Measurements from ENCODE around the gene MRPL23.

The MRPL23 gene

DNA sequence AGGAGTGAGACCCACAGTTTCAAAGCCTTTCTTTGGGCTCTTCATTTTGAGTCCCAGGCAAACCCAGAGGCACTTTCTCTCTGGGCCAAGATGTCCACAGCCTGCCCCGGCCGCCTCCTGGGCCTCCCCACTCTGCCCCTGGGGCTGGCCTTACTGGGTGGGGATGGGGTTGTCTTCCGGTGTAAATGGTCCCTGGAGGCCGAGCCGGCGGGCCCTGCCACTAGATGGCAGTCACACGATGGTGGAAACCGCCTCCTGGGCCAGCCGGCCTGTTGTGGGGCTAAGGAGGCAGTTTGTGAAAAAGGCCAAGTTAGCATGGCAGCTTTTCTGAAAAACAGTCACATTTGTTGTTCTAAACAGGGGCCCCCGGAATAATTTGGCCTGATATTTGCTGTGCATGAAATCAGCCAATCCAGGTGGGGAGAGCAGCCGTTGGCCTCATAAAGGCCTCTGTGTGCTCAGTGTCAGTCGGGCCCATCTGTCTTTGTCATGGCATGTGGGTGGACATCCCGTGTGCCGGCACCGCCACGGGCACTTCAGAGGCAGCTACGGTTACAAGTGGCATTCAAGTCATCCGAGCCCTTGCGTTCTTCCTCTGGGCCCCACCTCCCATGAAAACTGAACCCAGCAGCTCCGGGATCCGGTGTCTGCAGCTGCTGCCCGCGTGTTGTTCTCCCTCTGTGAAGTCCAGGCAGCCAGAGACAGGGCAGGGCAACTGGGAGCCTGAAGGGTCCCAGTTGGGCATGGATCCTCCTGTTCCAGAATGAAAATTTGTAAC is 6.5 kb downstream of the MRPL23 start:
- DNase-seq (ENCODE audit: low spot score), result no peak

DNA sequence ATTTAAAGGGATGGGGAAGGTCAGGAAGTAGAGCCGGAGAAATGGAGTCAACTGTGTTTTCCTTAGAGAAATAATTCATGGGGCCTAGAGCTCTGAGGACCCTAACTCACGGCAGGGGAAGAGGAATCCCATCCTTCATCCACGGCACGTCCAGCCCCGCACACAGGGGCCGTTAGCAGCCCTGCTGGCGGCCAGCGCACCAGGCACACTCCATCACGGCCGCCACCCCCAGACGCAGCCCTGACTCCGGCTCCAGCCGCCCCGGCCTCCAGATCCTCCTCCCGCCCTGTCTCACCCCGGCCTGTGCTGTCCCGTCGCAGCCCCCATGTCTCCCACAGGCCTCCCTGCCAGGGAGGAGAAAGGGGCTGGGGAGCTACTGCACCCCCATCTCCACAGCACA is 11.2 kb downstream of the MRPL23 start:
- DNase-seq (ENCODE audit: low spot score), result no peak

DNA sequence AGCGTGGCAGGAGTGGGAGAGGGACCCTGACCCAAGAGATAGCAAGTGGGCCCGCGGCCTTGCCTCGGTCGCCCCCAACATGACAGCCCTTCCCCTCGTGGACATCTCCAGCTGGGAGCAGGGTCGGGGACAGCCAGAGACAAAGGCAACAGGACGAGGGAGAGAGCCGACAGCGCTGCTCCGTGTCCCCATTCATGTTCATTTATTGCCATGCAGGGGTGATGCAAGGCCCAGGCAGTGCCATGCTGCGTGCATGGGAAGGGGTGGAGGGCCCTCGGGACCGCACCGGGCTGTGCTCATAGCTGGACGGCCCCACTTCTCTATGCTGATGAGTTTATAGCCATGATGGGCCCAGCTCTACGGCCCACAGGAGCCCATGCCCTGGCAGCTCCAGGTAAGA is 12.7 kb downstream of the MRPL23 start:
- DNase-seq (ENCODE audit: low spot score), result no peak

DNA sequence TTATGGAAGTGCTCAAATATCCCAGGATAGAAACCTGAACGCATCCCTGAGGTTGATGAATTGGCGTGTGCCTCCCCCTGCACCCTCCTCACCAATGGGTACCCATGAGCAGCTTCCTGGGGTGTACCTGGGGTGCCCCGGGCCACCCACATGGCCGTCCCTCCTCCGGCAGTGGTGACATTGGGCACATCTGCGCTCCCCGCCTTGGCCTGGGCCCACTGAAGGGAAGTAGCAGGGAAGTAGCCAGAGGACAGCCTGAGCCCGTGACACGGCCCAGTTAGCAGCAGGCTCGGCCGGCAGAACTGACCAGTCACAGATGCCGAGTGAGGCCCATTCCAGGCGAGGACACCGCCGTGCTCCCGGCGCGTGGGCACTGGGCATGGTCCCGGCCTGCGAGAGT is 16.7 kb downstream of the MRPL23 start:
- no peak for DNase-seq (ENCODE audit: low spot score)

DNA sequence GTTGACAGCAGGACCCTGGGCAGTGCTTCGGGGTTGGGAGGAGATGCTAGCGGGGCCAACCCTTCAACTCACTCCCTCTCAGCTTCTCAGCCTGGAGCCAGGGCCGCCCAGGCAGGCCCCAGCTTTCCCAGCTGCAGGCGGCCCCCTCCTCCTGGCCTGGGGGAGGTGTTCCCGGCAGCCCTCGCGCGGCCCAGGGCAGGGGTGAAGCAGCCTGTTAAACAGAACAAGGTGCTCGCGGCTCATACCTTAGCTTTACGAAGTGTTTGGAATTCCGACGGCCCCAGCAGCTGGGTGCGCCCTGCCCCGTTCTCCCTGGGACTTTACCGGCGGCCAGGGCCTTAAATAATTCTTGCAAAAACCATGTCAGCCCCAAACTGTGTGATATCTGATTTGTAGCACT is 17.2 kb downstream of the MRPL23 start:
- no peak for DNase-seq (ENCODE audit: low spot score)

DNA sequence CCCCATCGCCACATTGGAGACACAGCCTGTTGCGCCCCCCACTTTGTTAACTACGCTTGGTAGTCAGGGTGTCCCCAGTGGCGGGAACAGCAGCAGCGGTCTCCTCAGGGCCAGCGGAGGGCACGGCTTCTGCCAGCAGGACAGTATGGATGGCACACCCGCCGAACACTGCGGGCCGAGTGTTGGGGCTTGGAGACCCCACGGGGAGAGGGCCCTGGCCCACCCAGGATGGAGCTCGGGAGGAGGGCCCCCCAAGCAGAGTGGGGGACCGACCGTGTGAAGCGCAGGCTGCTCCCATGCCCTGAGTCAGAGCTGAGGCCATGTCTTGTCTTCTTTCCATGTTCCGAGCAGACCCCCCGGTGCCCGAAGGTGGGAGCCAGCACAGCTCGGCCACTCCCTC is 17.8 kb downstream of the MRPL23 start:
- no peak for DNase-seq (ENCODE audit: low spot score)

DNA sequence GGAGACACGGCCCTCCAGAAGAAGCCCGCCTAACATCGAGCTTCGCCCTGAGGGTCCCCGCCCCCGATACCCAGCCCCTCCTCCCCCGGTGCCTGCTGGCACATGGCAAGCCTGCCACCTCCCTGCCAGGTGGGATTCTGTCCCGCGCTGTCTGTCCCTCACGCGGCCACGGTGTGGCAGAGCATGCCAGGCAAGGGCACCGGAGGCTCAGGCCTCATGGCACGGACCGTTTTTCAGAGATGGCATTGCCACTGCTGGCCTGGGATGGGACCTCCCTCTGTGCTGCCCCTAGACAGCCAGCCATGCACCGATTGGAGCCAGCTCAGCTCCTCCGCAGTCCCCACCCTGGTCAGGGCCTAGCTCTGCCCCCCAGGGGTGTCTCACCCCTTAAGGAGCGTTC is 19.4 kb downstream of the MRPL23 start:
- no peak for DNase-seq (ENCODE audit: low spot score)

DNA sequence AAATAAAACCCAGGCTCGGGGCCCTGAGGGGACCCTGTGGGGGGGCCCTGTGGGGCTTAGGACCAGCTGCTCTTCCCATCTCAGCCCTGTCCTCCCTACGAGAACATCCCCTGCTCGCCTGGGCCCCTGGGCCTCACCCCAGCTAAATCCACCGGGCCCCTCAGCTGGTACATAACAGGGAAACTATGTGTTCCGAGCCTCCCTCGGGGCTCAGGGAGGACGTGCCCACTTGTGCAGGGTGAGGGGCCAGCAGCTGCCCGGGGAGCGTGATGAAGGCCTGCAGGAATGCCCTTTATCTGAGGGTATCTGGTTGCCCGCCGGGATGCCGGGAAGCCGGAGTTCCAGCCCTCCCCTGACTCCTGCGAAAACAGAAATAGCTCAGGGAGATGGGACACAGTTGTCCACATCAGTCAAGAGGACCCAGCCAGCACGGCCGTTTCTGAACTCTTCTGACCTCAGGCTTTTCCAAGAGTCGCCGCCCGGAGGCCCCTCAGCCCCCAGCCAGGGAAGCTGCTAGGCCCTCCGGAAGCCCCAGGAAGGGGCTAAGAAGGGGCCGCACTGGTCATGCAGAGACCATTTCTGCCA is 20.6 kb downstream of the MRPL23 start:
- DNase-seq (ENCODE audit: low spot score), result no peak

DNA sequence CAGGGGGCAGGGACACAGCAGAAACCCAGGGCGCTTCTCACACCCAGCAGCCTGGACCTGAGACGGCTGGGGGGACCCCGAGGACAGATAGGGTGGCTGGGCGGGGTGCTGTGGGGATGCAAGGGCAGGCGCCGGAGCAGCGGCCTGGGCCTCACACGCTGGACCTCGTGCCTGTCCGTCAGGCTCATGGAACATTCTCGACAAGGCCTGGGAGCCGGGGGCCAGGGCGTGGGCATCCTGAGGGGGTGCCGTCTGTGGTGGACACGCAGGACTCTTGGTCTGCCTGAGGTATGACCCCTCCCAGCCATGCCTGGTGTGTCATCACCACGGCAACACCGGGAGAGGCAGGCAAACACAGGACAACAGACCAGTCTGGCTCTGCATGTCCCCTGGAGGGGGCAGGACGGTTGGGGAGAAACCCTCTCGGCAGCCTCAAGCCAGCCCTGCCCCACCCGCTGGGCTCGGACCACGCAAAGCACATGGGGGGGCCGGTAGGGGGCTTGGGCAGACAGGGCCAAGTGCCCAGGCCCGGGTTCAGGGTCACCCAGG is 21.4 kb downstream of the MRPL23 start:
- no peak for DNase-seq (ENCODE audit: low spot score)

DNA sequence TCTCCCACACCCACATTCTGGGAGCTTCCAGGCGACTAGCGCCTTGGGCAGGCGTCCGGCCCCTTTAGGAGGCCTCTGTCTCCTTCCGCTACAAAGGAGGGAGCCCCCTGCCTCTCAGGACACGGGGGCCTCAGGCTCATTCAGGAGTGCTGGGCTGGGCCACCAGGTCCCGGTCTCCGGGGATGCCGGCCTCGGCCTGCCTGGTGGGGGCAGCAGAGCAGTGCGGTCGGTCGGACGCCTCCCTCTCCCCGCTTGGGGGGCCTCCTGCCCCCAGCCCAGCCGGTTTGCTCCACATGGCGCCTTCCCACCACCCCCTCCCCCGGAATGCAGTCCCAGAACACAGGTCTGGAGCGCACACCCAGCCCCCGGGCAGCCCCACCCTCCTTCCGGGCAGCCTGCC is 21.9 kb downstream of the MRPL23 start:
- no peak for DNase-seq (ENCODE audit: low spot score)

DNA sequence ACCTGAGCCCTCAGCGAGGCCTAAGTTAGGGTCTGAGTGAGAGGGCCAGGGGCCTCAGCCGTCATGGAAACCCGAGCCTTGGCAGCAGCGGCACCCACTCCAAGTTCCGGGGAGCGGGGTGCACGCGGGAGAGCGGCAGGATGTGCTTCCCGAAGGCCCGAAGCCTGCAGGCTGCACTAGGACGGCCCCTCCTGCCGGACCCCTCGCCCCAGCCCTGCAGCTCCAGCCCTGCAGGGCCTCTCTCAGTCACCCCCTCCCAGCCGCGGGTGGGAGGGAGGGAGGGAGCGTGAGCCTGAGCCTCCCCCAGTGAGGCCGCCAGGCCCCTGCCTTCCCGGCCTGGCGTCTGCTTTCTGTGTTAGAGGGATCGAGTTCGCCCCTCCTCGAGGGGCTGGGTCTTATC is 22.6 kb downstream of the MRPL23 start:
- no peak for DNase-seq (ENCODE audit: low spot score)

DNA sequence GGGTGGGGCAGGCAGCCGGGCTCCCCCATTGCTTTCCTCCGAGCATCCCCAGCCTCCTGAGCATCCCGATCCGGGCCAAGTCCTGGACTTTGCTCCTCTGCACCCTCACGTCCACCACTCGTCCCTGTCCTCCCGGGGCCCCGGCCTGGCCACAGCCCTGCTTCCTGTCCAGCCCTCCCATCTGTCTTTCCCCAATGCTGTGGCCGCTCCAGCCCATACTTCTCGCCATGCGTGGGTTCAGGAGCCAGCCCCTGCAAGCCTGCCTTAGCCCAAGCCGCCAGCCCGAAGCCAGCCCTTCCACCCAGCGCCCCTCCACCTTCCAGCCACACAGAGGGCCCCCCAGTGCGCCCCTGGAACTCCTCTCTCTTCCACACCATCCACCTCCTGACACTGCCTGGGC is 23.8 kb downstream of the MRPL23 start:
- no peak for DNase-seq (ENCODE audit: low spot score)

DNA sequence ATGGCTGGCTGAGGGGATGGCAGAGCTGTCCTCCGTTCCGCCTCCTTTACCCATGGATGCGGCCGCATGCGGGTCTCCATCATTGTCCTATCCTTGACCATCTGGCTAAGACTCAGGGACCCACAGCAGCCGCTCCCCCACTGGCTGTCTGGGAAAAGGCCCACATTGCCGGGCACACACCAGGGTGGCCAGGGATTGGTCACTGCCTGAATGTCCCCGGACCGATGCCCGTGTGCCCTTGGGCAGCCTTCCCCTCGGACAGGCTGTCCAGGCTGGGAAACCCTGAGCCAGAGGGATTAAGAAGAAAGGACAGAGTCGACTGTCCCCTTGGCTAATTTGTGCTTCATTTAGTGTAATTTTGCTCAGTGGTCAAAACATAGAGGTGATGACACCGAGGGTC is 28.1 kb downstream of the MRPL23 start:
- no peak for DNase-seq (ENCODE audit: low spot score)

DNA sequence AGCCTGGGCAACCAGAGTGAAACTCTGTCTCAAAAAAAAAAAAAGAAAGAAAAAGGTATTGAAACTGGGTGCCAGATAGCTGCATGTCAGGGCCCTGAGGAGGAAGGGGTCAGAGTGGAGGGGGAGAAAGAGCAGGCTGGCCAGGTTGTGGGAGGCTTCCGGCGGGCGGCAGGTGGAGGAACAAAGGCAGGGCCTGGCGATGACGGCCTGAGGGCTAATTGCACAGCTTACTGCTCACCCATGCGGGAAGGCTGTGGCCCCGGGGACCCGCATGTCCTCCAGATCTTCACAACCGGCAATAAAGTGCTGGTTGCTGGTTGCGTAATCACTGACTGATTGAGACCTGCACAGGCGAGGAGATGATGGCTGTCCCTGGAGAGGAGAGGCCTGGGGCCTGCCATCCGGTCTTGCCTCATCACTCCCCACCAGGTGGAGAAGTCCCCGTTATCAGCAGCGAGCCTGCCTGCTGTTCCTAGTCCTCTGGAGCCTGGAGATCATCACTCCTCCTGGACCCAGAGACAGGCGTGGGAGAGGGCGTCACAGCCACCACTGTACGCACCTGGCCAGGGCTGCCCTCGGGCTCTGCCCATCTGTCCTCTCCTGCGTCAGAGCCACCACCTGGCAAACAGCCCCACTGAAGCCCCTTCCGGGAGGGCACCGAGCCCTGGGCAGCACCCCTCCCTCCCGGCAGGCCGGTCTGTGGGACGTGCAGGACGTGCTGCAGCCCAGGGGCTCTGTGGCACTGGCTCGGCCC is 31.8 kb downstream of the MRPL23 start:
- DNase-seq (ENCODE audit: low spot score), result no peak

DNA sequence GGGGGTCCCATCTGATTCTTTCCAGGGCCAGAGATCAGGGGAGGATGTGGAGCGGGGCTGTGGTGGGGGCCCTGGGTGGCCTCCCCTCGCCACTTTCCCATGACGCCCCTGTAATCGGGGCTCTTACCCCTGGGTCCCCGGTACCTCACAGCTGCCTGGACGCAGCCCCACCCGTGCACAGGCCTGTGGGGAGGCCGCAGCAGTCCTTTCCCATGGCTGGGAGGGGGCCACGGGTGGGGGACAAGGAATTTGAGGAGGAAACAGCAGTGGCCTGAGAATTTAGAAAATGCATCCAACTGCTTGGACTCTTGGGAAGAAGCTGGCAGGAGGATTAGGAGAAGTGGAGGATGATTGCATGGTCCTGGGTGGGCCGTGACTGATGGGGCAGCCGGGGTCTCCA is 32.5 kb downstream of the MRPL23 start:
- DNase-seq (ENCODE audit: low spot score), result no peak

DNA sequence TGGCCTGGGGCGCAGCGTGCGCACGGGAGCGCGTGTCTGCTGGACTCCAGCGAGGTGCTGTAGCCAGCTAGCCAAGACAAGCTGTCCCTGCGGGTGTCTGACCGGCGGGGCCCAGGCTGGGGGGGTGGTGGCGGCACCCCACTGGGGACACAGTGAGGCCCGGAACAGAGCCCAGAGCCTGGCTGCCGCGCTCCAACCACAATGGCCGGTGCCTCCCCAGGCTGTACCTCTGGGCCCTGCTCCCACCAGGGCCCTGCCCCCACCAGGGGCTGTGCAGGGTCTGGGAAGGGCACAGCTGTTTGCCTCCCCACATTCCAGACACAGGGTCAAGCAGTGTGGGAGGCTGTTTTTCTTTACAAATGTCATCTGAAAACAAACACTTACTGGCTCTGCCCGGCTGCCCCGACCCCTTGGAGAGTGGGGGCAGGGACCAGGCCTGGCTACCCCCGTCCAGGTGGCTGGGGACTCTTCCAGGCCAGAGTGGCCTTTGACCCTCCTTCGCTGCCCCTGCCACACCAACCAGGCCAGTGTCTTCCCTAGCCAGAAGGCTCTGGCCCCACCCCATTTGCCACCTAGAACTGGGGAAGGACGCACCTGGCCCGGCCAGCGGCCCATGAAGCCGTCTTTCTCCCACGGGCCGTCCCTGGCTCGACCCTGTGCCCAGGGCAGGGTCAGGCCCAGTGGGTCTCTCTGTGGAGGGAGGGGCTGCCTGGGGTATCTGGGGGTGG is 35.9 kb downstream of the MRPL23 start:
- DNase-seq (ENCODE audit: low spot score), result no peak

DNA sequence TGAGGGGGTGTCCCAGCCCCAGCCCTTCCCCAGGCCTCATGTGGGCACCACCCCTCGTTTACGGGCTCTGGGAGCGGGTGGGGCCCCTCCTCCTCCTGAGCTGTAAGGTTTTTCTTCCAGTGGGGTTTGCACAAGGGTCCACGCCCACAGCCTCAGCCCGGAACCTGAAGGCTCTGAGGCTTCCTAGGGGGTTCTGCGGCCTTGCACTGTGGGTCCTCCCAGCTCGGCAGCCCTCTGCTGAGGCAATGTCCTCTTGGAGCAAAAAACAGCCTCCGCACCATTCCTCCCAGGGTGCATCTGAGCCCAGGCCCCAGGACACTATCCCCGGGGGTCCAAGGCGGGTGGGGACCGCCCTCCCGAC is 36.4 kb downstream of the MRPL23 start:
- no peak for DNase-seq (ENCODE audit: low spot score)

DNA sequence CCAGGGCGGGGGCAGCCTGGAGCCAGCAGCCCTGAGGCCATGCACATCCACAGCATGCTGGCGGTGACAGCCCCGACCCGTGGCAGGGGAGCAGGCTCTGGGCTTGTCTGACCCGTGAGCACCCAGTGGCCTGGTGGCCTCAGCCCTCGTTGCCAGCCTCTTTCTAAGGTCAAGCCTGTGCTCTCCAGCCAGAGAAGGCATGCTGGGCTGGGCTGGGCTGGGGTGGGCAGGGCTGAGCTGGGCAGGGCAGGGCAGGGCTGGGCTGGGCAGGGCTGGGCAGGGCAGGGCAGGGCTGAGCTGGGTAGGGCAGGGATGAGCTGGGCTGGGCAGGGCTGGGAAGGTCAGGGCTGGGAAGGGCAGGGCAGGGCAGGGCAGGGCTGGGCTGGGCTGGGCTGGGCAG is 39.9 kb downstream of the MRPL23 start:
- no peak for DNase-seq (ENCODE audit: low spot score)

DNA sequence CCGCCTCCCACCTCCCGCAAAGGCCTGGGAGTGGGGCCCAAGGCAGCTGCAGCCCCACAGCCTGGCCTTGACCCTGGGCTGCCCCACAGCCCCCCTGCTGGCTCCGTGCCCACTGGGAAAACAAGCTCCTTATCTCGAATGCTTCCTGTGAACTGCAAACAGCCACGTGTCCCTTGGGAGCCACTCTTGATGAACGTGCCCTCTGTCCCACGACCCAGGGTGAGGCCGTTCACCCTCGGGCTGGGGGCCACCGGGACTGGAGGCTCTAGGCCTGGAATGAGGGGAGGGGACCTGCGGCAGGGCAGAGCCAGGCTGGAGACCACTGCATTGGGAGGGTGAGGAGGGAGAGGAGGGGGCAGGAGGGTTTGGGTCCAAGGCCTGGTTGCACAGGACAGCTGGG is 41.0 kb downstream of the MRPL23 start:
- no peak for DNase-seq (ENCODE audit: low spot score)

DNA sequence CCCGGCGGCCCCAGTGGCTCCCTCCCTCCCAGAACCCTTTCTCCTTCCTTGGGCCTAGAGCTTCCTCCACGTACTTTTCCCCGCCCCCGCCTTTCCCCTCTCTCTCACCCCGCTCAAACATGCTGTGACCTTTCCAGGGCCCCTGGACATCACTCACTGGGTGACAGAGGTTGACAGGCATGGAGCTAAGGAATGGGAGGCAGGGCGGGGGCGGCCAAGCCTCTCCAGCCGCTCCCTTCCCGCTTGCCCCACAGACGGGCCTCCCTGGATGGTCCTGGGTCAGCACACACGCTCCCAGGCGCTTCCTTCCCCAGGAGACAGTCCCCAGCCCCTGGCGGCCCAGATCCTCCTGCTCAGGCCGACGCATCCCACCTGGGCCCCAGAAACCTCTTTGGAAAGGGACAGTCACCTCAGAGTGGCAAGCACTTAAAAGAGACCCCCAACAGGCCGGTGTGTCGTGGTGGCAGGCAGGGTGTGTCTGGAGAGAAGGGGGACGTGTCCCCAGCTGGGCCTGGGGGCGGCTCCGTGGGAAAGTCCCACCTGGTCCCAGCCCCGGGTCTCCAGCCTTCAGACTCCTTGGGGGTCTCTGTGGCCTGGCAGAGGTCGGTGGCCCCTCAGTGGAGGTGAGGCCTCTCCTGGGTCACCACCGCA is 41.7 kb downstream of the MRPL23 start:
- DNase-seq (ENCODE audit: low spot score), result no peak

DNA sequence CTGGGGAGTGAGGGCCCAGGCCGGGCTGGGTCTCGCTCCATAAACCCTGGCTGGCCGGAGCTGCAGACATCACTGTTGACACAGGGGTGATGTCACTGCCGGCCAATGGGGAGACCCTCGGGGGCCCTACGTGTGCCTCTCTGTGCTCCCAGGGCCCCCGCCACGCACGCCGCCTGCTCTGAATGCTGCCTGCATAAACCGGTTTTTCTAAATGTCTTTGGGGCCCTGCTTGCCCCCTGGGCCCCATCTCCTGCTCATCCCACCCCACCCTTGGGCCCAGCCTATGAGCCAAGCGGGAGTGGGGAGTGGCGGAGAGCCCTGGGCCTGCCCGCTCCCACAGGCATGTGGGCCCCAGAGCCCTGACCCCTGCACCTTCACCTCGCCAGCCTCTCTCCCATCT is 42.8 kb downstream of the MRPL23 start:
- DNase-seq (ENCODE audit: low spot score), result no peak

All from germinal center (tissue), 1 donor.